IMR-90 (cell line): ENCODE data around the gene SPSB2. TPM values are rescaled to one million over a fixed set of nuclear protein-coding genes. Genes with fewer than 3 reads are reported as not detected.
A peak's percentile ranks its signal among the peaks of the same experiment; 100 is the strongest.
"Not testable (repeated sequence)": the region's sequence is repeated elsewhere in the genome, so short reads cannot be mapped to it uniquely, and the experiment has no call there.

Source experiments
- ATAC-seq: fragments of 200-7000 bp; cut with Tn5 transposase; 2 replicates; pipeline ENCODE4 v1.9.1; 2020; ENCODE audit warnings: low read depth, mild to moderate bottlenecking, moderate library complexity
- BruUV-seq: library from RNA; stranded (reverse); fragments of 400-500 nt; replicated peaks from 2 replicates; lab custom pipeline; 2021; lab: Mats Ljungman, UMichigan
- CTCF ChIA-PET: fragments of 300-600 bp; formaldehyde crosslinking; extraction: SDS; loops from one replicate; lab custom pipeline; 2021; ENCODE audit warnings: antibody characterized with exemption; lab: Yijun Ruan, JAX
- POLR2A ChIA-PET: fragments of 300-600 bp; sonication (Branson Sonifier 250); formaldehyde crosslinking; loops from one replicate; lab custom pipeline; 2022; ENCODE audit warnings: antibody characterized with exemption; ENCODE audit not compliant: unreplicated experiment; lab: Charles Lee
- DNase-seq: peaks from one replicate; pipeline ENCODE4 v3.0.0; 2013
- H2AFZ ChIP-seq: replicated peaks from 2 replicates; pipeline ENCODE3; 2013; ENCODE audit warnings: low read length, mild to moderate bottlenecking; ENCODE audit not compliant: poor library complexity
- H2AK5ac ChIP-seq: 2 replicates; pipeline ENCODE4 v1.6.1; 2013; ENCODE audit warnings: low read depth, low read length, inconsistent platforms
- H2AK9ac ChIP-seq: replicated peaks from 2 replicates; pipeline ENCODE3; 2013; ENCODE audit warnings: mild to moderate bottlenecking, low read depth, low read length, moderate library complexity; ENCODE audit not compliant: poor library complexity
- H2BK120ac ChIP-seq: 2 replicates; pipeline ENCODE4 v1.6.1; 2013; ENCODE audit warnings: low read depth, low read length, inconsistent platforms
- H2BK15ac ChIP-seq: 3 replicates; pipeline ENCODE4 v1.6.1; 2013; ENCODE audit warnings: low read depth, low read length, inconsistent platforms
- H2BK20ac ChIP-seq: 2 replicates; pipeline ENCODE4 v1.6.1; 2013; ENCODE audit warnings: low read depth, mild to moderate bottlenecking, inconsistent platforms, low read length, moderate library complexity
- H2BK5ac ChIP-seq: 2 replicates; pipeline ENCODE4 v1.6.1; 2013; ENCODE audit warnings: mild to moderate bottlenecking, low read depth, low read length, inconsistent platforms; ENCODE audit not compliant: poor library complexity, severe bottlenecking
- H3K14ac ChIP-seq: replicated peaks from 2 replicates; pipeline ENCODE4 v1.6.1; 2013; ENCODE audit warnings: low read depth, low read length, inconsistent platforms
- H3K18ac ChIP-seq: 2 replicates; pipeline ENCODE4 v1.6.1; 2013; ENCODE audit warnings: low read depth, low read length, control low read depth
- H3K23ac ChIP-seq: 2 replicates; pipeline ENCODE4 v1.6.1; 2013; ENCODE audit warnings: low read depth, low read length, inconsistent platforms
- H3K27ac ChIP-seq: 2 replicates; pipeline ENCODE4 v1.5.1; 2013; ENCODE audit warnings: mild to moderate bottlenecking, control low read depth, low read length; ENCODE audit not compliant: insufficient read depth
- H3K27me3 ChIP-seq: 2 replicates; pipeline ENCODE4 v1.6.1; 2013; ENCODE audit warnings: low read length; ENCODE audit not compliant: control insufficient read depth, insufficient read depth
- H3K36me3 ChIP-seq: 2 replicates; pipeline ENCODE4 v1.6.1; 2013; ENCODE audit warnings: low read length, mixed read lengths; ENCODE audit not compliant: control insufficient read depth, insufficient read depth
- H3K4ac ChIP-seq: 2 replicates; pipeline ENCODE4 v1.6.1; 2013; ENCODE audit warnings: low read depth, low read length, inconsistent platforms
- H3K4me1 ChIP-seq: 2 replicates; pipeline ENCODE4 v1.6.1; 2013; ENCODE audit warnings: low read length, mixed read lengths; ENCODE audit not compliant: control insufficient read depth, insufficient read depth
- H3K4me2 ChIP-seq: 2 replicates; pipeline ENCODE4 v1.6.1; 2013; ENCODE audit warnings: low read depth, mild to moderate bottlenecking, control low read depth, low read length, moderate library complexity
- H3K4me3 ChIP-seq: 2 replicates; pipeline ENCODE4 v1.5.1; 2013; ENCODE audit warnings: low read depth, mild to moderate bottlenecking, control low read depth, low read length, moderate library complexity; ENCODE audit not compliant: insufficient read depth
- H3K56ac ChIP-seq: 2 replicates; pipeline ENCODE4 v1.6.1; 2013; ENCODE audit warnings: low read length, inconsistent platforms; ENCODE audit not compliant: insufficient read depth; ENCODE audit errors: extremely low read depth
- H3K79me1 ChIP-seq, 2 experiments: 2 replicates each; pipeline ENCODE4 v1.6.1; 2013; ENCODE audit warnings: low read length in 2 of 2, inconsistent platforms in 1 of 2, low read depth in 1 of 2
- H3K9ac ChIP-seq: 2 replicates; pipeline ENCODE4 v1.6.1; 2013; ENCODE audit warnings: low read depth, low read length, control low read depth
- H3K9me1 ChIP-seq: 2 replicates; pipeline ENCODE4 v1.6.1; 2013; ENCODE audit warnings: low read length, inconsistent platforms; ENCODE audit not compliant: insufficient read depth
- H3K9me3 ChIP-seq: 2 replicates; pipeline ENCODE4 v1.6.1; 2013; ENCODE audit warnings: low read length; ENCODE audit not compliant: control insufficient read depth, insufficient read depth
- H4K20me1 ChIP-seq: 2 replicates; pipeline ENCODE4 v1.6.1; 2013; ENCODE audit warnings: low read length, inconsistent platforms; ENCODE audit not compliant: insufficient read depth
- H4K5ac ChIP-seq: 2 replicates; pipeline ENCODE4 v1.6.1; 2013; ENCODE audit warnings: mild to moderate bottlenecking, low read depth, low read length, control low read depth
- H4K8ac ChIP-seq, 2 experiments: 2 replicates each; pipeline ENCODE4 v1.6.1; 2013; ENCODE audit warnings: low read depth in 2 of 2, low read length in 2 of 2, control low read depth in 1 of 2, inconsistent platforms in 1 of 2
- H4K91ac ChIP-seq: 2 replicates; pipeline ENCODE4 v1.6.1; 2013; ENCODE audit warnings: low read depth, low read length, inconsistent platforms; ENCODE audit not compliant: insufficient read depth
- CHD1 ChIP-seq: IDR thresholded peaks from 2 replicates; pipeline ENCODE4 v1.6.1; 2012; ENCODE audit warnings: low read depth, low read length, improper control_type of control experiment
- MAZ ChIP-seq: IDR thresholded peaks from 2 replicates; pipeline ENCODE4 v1.6.1; 2012; ENCODE audit warnings: low read depth, mild to moderate bottlenecking, low read length, improper control_type of control experiment, moderate library complexity, borderline replicate concordance
- NFE2L2 ChIP-seq: fragments of 150-350 bp; IDR thresholded peaks from 2 replicates; pipeline ENCODE4 v1.6.1; 2016; ENCODE audit warnings: low read depth, mild to moderate bottlenecking, low read length
- POLR2A ChIP-seq: IDR thresholded peaks from 2 replicates; pipeline ENCODE4 v1.6.1; 2012; ENCODE audit warnings: mild to moderate bottlenecking, low read depth, low read length
- SMC3 ChIP-seq: fragments of 150-350 bp; IDR thresholded peaks from 2 replicates; pipeline ENCODE4 v1.6.1; 2016; ENCODE audit warnings: low read depth, mild to moderate bottlenecking, antibody characterized with exemption, low read length, moderate library complexity
- WGBS, 2 experiments: methylation state at CpG; one replicate each; pipeline versions ENCODE4 v1.1.5 to v1.1.7; 2013; ENCODE audit warnings: missing lambda C conversion rate in 2 of 2; ENCODE audit not compliant: insufficient read length in 1 of 2; ENCODE audit errors: extremely low coverage in 2 of 2; 5-methylcytosine and 5-hydroxymethylcytosine counted together
- dilution Hi-C: fragments of 300-500 bp; cut with HindIII; formaldehyde crosslinking; loops from one replicate; pipeline ENCODE4 v1.14.3; 2018; ENCODE audit warnings: low sequenced_read_pairs; ENCODE audit not compliant: unreplicated experiment
- in situ Hi-C: fragments of 300-500 bp; cut with MboI; formaldehyde crosslinking; loops from 3 replicates; pipeline ENCODE4 v1.14.3; 2019; ENCODE audit warnings: low sequenced_read_pairs, inconsistent platforms, mixed read lengths
- intact Hi-C: fragments of 100-400 bp; cut with micrococcal nuclease; formaldehyde crosslinking; loops from 2 replicates; pipeline ENCODE4 v1.10.0; 2022
- polyA plus RNA-seq, 3 experiments: library from polyadenylated mRNA; depleted of rRNA; stranded (reverse); fragments of >200 nt; gene quantifications; 2 replicates each; pipeline ENCODE4 v1.2.3, GENCODE V29; 2012; ENCODE audit warnings: low replicate concordance in 1 of 3
- total RNA-seq: library from RNA; depleted of rRNA; stranded (reverse); fragments of >200 nt; gene quantifications from 2 replicates; pipeline ENCODE4 v1.2.3, GENCODE V29; 2012

Gene SPSB2
- total and polyA plus RNA-seq, 2 of the 4 experiments (the other 2 are of a cell fraction) = 1.3 to 4.1 TPM

DNA sequence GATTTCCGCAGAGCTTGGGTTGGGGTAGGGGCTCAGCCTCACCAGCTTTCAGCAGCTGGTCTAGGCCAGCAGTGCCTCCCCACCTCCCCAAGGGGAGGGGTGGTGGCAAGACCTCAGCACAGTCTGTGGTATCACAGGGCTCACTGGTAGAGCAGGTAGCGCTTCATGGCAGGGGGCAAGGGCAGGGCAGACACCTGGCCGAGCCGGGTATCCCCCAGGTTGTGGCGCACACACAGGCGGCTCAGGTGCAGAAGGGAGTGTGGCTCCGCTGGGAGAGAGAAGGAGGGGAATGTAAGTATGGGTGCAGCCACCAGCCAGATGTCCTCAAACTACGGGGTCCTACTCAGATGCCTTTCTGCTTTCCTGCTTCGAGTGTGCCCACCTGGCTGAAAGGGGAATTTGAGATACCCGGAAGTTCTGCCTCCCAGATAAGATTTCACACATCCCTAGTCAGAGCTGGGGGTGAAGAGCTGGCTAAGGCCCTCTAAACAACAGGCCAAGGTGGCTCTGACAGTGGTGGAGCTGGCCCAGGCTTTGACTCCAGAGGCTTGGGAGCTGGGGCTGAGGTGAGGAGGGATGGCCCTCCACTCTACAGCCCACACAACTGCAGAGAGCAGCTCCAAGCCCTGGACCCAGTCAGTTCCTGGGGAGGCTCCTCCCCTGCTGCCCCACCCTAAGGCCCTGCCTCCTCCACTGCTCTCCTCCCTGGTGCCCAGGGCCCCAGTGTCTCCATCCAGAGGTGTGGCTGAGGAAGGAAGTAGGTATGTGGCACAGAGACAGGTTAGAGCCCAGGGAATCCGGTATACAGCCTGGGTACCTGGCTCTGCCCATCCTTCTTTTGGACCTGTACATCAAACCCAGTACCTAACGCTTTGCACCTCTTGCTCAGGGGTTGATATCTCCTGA is 1.8 kb downstream of the SPSB2 start:
- Histone ChIP-seq H2BK120ac (no peak overlapping the region), H3K27ac (no peak overlapping the region), H3K23ac (peak overlapping the region; percentile 33), H4K91ac (no peak overlapping the region), H3K9me3 (no peaks in the 10 kb centered on the region), H3K14ac (peak overlapping the region; percentile 38; the same call in 1 of the 2 replicates), H3K56ac (no peak overlapping the region), H2BK20ac (no peak overlapping the region), H2AK9ac (peak overlapping the region; percentile 81), H2BK15ac (no peak overlapping the region), H2BK5ac (no peak overlapping the region), H3K18ac (no peak overlapping the region), H3K36me3 (peaks cover 34% of the 10 kb centered on the region), H4K5ac (no peak overlapping the region), H3K9me1 (0 out of 2 replicates have a peak, but pooled peaks cover 3% of the 10 kb centered on the region), H4K20me1 (peaks cover 51% of the 10 kb centered on the region), H3K27me3 (no peaks in the 10 kb centered on the region), H3K4me3 (no peak overlapping the region), H4K8ac (0 out of 4 replicates have a peak overlapping the region, but pooled peaks have one; percentile 0 to 30), H2AK5ac (peak overlapping the region; percentile 3; the same call in 1 of the 2 replicates), H2AFZ (peak overlapping the region; percentile 1), H3K4me1 (peaks cover 19% of the 10 kb centered on the region), H3K79me1 (peaks cover 32 to 69% of the 10 kb centered on the region in 2 experiments), H3K4ac (peak overlapping the region; percentile 11; the same call in 1 of the 2 replicates), H3K4me2 (peak overlapping the region; percentile 88), H3K9ac (peak overlapping the region; percentile 19; the same call in 1 of the 2 replicates)
- no TSS peak for BruUV-seq
- dilution Hi-C loops (no loop called here), intact Hi-C loops (loop anchor here (5.0 kb wide), 1 partner anchor 241 kb away; no protein-coding TSS in a partner anchor), in situ Hi-C loops (no loop called here)
- TF ChIP-seq POLR2A (0 out of 2 replicates have a peak, but pooled peaks have one; percentile 0), SMC3 (no peak), MAZ (peak; percentile 33; the same call in 1 of the 2 replicates), NFE2L2 (no peak), CHD1 (no peak)
- no peak for DNase-seq
- ChIA-PET POLR2A (interaction anchor here (1.9 kb wide), 1 partner anchor 20 kb away, joined by 12 read pairs; no protein-coding TSS in a partner anchor), CTCF (interaction anchor here (1.4 to 3.0 kb wide), 3 partner anchors 10 to 20 kb away, joined by 5 to 17 read pairs (median 8); no protein-coding TSS in a partner anchor)
- no peak for ATAC-seq
- WGBS, 2 experiments = 100% methylated on average over 1 of the region's 12 CpGs; no CpG with 5 or more reads in 1 of the 2 experiments

DNA sequence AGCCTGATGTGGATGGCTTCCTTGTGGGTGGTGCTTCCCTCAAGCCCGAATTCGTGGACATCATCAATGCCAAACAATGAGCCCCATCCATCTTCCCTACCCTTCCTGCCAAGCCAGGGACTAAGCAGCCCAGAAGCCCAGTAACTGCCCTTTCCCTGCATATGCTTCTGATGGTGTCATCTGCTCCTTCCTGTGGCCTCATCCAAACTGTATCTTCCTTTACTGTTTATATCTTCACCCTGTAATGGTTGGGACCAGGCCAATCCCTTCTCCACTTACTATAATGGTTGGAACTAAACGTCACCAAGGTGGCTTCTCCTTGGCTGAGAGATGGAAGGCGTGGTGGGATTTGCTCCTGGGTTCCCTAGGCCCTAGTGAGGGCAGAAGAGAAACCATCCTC is 2.8 kb downstream of the SPSB2 start:
- intact Hi-C loops = loop anchor here (1.0 to 5.0 kb wide), 2 partner anchors 95 to 242 kb away; no protein-coding TSS in a partner anchor
- Histone ChIP-seq H2BK5ac (peak overlapping the region; percentile 23), H4K20me1 (peaks cover 51% of the 10 kb centered on the region), H3K14ac (0 out of 2 replicates have a peak overlapping the region, but pooled peaks have one; percentile 11), H2AK5ac (0 out of 2 replicates have a peak overlapping the region, but pooled peaks have one; percentile 8), H3K36me3 (peaks cover 33% of the 10 kb centered on the region), H3K27ac (peak overlapping the region; percentile 44), H3K23ac (peak overlapping the region; percentile 28; the same call in 1 of the 2 replicates), H3K4me1 (peaks cover 19% of the 10 kb centered on the region), H3K4ac (peak overlapping the region; percentile 41), H3K79me1 (peaks cover 32 to 69% of the 10 kb centered on the region in 2 experiments)
- H4K8ac ChIP-seq, H3K9me3 ChIP-seq, H3K27me3 ChIP-seq, H3K4me3 ChIP-seq, H3K18ac ChIP-seq, H2BK20ac ChIP-seq, POLR2A ChIA-PET, H3K9me1 ChIP-seq, H2BK15ac ChIP-seq, H4K5ac ChIP-seq, H3K9ac ChIP-seq, H3K4me2 ChIP-seq, H4K91ac ChIP-seq, H3K56ac ChIP-seq, dilution Hi-C loops, H2BK120ac ChIP-seq, ATAC-seq, in situ Hi-C loops, H2AK9ac ChIP-seq, H2AFZ ChIP-seq: not testable (repeated sequence)
- CTCF ChIA-PET = interaction anchor here (0.6 to 2.0 kb wide), 2 partner anchors 21 to 79 kb away, joined by 4 to 8 read pairs; no protein-coding TSS in a partner anchor
- peak; percentile 71 for DNase-seq
- BruUV-seq = TSS peak; percentile 92
- WGBS, 2 experiments = no CpG with 5 or more reads among the region's 4 CpGs
